Measurements from ENCODE around the gene RNF135.
A peak's percentile ranks its signal among the peaks of the same experiment; 100 is the strongest.
"Not testable (repeated sequence)": the region's sequence is repeated elsewhere in the genome, so short reads cannot be mapped to it uniquely, and the experiment has no call there.

Gene RNF135

GRCh38 chr17:30970831-30971567 lies at the start of gene RNF135:
TSS of gene RNF135 (plus strand) at chr17:30971039. CDS start at chr17:30971074, 35 bp downstream.
- peak; percentile 21 to 62 for DNase-seq (ENCODE audit: low read depth in 2 of 2)

- no peak for DNase-seq (ENCODE audit: low read depth in 2 of 2)
Measured at GRCh38 chr17:30921544-30922196, 49.2 kb upstream of the RNF135 start, which contains the start of gene ADAP2. TSS of gene ADAP2 (plus strand) at chr17:30921945. CDS start at chr17:30922015, 70 bp downstream.

GRCh38 chr17:30922235-30923030 lies 48.4 kb upstream of the RNF135 start:
- no peak for DNase-seq (ENCODE audit: low read depth in 2 of 2)

GRCh38 chr17:30924341-30924740 lies 46.5 kb upstream of the RNF135 start:
- no peak for DNase-seq (ENCODE audit: low read depth in 2 of 2)

- DNase-seq (ENCODE audit: low read depth in 2 of 2) = no peak
Measured at GRCh38 chr17:30926516-30926915, 44.3 kb upstream of the RNF135 start.

- no peak for DNase-seq (ENCODE audit: low read depth in 2 of 2)
Measured at GRCh38 chr17:30927756-30928155, 43.1 kb upstream of the RNF135 start.

GRCh38 chr17:30928584-30928983 lies 42.3 kb upstream of the RNF135 start:
- DNase-seq (ENCODE audit: low read depth in 2 of 2) = no peak

GRCh38 chr17:30929081-30929633 lies 41.7 kb upstream of the RNF135 start:
- no peak for DNase-seq (ENCODE audit: low read depth in 2 of 2)

GRCh38 chr17:30929861-30930260 lies 41.0 kb upstream of the RNF135 start:
- DNase-seq (ENCODE audit: low read depth in 2 of 2) = not testable (repeated sequence)

GRCh38 chr17:30930495-30930894 lies 40.3 kb upstream of the RNF135 start:
- DNase-seq (ENCODE audit: low read depth in 2 of 2) = no peak

GRCh38 chr17:30931582-30931981 lies 39.3 kb upstream of the RNF135 start:
- DNase-seq (ENCODE audit: low read depth in 2 of 2) = not testable (repeated sequence)

- no peak for DNase-seq (ENCODE audit: low read depth in 2 of 2)
Measured at GRCh38 chr17:30933966-30934365, 36.9 kb upstream of the RNF135 start.

GRCh38 chr17:30939051-30939689 lies 31.7 kb upstream of the RNF135 start:
- no peak for DNase-seq (ENCODE audit: low read depth in 2 of 2)

GRCh38 chr17:30942308-30943079 lies 28.3 kb upstream of the RNF135 start:
- no peak for DNase-seq (ENCODE audit: low read depth in 2 of 2)

- no peak for DNase-seq (ENCODE audit: low read depth in 2 of 2)
Measured at GRCh38 chr17:30947796-30948195, 23.0 kb upstream of the RNF135 start.

GRCh38 chr17:30950189-30950588 lies 20.6 kb upstream of the RNF135 start:
- DNase-seq (ENCODE audit: low read depth in 2 of 2) = no peak

GRCh38 chr17:30950669-30951399 lies 20.0 kb upstream of the RNF135 start:
- no peak for DNase-seq (ENCODE audit: low read depth in 2 of 2)

GRCh38 chr17:30952638-30953393 lies 18.0 kb upstream of the RNF135 start:
- no peak for DNase-seq (ENCODE audit: low read depth in 2 of 2)
